Panc1 (cell line): ENCODE results near the gene CHCHD3.

ENCODE experiments used
- CTCF ChIP-seq: fragments of 450-650 bp; IDR thresholded peaks from 2 replicates; pipeline ENCODE4 v1.5.1; 2017; ENCODE audit warnings: mild to moderate bottlenecking
- POLR2AphosphoS5 ChIP-seq: IDR thresholded peaks from 2 replicates; pipeline ENCODE4 v1.6.1; 2012; ENCODE audit warnings: mild to moderate bottlenecking, low read depth, low read length, moderate library complexity

GRCh38 chr7:133047321-133047720 is 34.6 kb downstream of the CHCHD3 start:
- no peak for TF ChIP-seq CTCF
- no peak for TF ChIP-seq POLR2AphosphoS5
